Gastroesophageal sphincter (tissue), 4 donors: ENCODE measurements around the gene PLAU. TPM values are rescaled to one million over a fixed set of nuclear protein-coding genes. Genes with fewer than 3 reads are reported as not detected.
"Not testable (repeated sequence)": the region's sequence is repeated elsewhere in the genome, so short reads cannot be mapped to it uniquely, and the experiment has no call there.

ENCODE experiments used
- ATAC-seq: fragments of 150-250 bp; one replicate; pipeline ENCODE4 v1.9.1; 2016; ENCODE audit warnings: mild to moderate bottlenecking, moderate library complexity
- H3K27ac ChIP-seq, 4 donors: fragments of 200-600 bp; sonication (generic) in 3 of 4; 1 replicate in 3 of 4; 2 replicates in 1 of 4; pipeline ENCODE4 v1.5.1; 2016 to 2019
- H3K27me3 ChIP-seq: fragments of 200-600 bp; sonication (generic); one replicate; pipeline ENCODE4 v1.5.1; 2019
- H3K36me3 ChIP-seq, 2 donors: fragments of 200-600 bp; sonication (generic); one replicate each; pipeline ENCODE4 v1.5.1; 2019; ENCODE audit warnings: control low read depth in 1 of 2
- H3K4me1 ChIP-seq, 3 donors: fragments of 200-600 bp; sonication (generic); 1 replicate in 2 of 3; 2 replicates in 1 of 3; pipeline ENCODE4 v1.5.1; 2016 to 2019; ENCODE audit warnings: control low read depth in 2 of 3
- H3K4me3 ChIP-seq, 2 donors: fragments of 200-600 bp; sonication (generic); one replicate each; pipeline ENCODE4 v1.5.1; 2019; ENCODE audit warnings: mild to moderate bottlenecking in 1 of 2, moderate library complexity in 1 of 2
- H3K9me3 ChIP-seq, 3 donors: fragments of 200-600 bp; sonication (generic); one replicate each; pipeline ENCODE4 v1.5.1; 2017 to 2019; ENCODE audit warnings: control low read depth in 2 of 3
- CTCF ChIP-seq, 4 experiments: fragments of 200-600 bp in 2 of 4; fragments of 450-650 bp in 2 of 4; sonication (generic) in 1 of 4; IDR thresholded peaks; one replicate each; pipeline ENCODE4 v1.5.1; 2017 to 2019; ENCODE audit warnings: antibody characterized with exemption in 4 of 4, mild to moderate bottlenecking in 2 of 4, moderate library complexity in 2 of 4
- EP300 ChIP-seq: sonication (generic); formaldehyde crosslinking; IDR thresholded peaks from one replicate; pipeline ENCODE4 v1.6.1; 2017; ENCODE audit warnings: antibody characterized with exemption, mild to moderate bottlenecking
- POLR2A ChIP-seq, 2 donors: fragments of 450-650 bp; IDR thresholded peaks; one replicate each; pipeline ENCODE4 v1.6.1; 2017; ENCODE audit warnings: antibody characterized with exemption in 2 of 2, mild to moderate bottlenecking in 2 of 2, moderate library complexity in 1 of 2
- POLR2AphosphoS5 ChIP-seq: sonication (generic); formaldehyde crosslinking; IDR thresholded peaks from one replicate; pipeline ENCODE4 v1.6.1; 2017; ENCODE audit warnings: antibody characterized with exemption
- WGBS, 2 donors: methylation state at CpG; one replicate each; pipeline ENCODE4 v1.1.5; 2018; ENCODE audit warnings: low coverage in 1 of 2; 5-methylcytosine and 5-hydroxymethylcytosine counted together
- total RNA-seq, 4 donors: library from RNA; depleted of rRNA; stranded (reverse); fragments of >200 nt; gene quantifications; one replicate each; pipeline ENCODE4 v1.1.0, GENCODE V29; 2016

PLAU gene
- total RNA-seq, 4 donors from 2014 or later: 1.1 to 43.3 (median 8.3) TPM

DNA sequence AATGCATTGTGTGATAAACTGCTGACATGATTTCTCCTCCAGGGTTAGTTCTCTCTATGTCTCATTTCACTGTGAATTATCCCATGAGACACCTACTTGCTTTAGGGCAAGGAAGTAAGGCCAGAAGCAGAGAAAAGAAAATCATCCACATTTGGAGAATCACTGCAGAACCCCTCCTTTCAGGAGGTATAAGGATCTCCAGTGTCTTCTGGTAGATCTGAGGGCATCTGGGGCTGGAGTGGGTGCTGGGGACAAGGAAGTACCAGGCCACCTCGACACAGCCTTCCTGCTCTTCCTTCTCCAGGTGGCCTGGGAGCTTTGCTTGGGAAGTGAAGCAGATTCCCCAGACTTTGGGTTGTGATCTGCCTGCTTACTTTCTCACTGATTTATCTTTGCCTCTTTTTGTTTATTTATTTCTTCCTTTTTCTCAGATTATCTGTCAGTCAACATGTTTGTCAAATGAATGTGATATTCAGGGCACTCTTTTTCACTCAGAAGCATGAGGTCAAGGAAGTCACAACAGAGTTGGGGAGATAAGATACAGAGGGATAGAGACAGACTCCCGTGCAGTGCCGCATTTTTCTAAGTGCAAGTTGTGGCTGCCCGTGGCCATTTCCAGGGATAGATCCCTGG lies 24.2 kb upstream of the PLAU start:
- ATAC-seq: no peak
- TF ChIP-seq POLR2AphosphoS5: no peak
- no peak for TF ChIP-seq EP300
- no peak for TF ChIP-seq CTCF (IDR thresholded peaks at IDR 0.05)
- TF ChIP-seq POLR2A (IDR thresholded peaks at IDR 0.05): no peak
- Histone ChIP-seq H3K36me3 (no peaks in the 10 kb centered on the region), H3K4me3 (peak overlapping the region in 1 of 2 donors; percentile 13), H3K27me3 (no peaks in the 10 kb centered on the region), H3K4me1 (peaks cover 9 to 34% (median 30%) of the 10 kb centered on the region in 3 donors), H3K9me3 (no peaks in the 10 kb centered on the region), H3K27ac (peak overlapping the region; percentile 87 to 94 (median 88))
- whole genome bisulfite sequencing, 2 donors: 7 to 11% methylated on average over 4 of the region's 4 CpGs

DNA sequence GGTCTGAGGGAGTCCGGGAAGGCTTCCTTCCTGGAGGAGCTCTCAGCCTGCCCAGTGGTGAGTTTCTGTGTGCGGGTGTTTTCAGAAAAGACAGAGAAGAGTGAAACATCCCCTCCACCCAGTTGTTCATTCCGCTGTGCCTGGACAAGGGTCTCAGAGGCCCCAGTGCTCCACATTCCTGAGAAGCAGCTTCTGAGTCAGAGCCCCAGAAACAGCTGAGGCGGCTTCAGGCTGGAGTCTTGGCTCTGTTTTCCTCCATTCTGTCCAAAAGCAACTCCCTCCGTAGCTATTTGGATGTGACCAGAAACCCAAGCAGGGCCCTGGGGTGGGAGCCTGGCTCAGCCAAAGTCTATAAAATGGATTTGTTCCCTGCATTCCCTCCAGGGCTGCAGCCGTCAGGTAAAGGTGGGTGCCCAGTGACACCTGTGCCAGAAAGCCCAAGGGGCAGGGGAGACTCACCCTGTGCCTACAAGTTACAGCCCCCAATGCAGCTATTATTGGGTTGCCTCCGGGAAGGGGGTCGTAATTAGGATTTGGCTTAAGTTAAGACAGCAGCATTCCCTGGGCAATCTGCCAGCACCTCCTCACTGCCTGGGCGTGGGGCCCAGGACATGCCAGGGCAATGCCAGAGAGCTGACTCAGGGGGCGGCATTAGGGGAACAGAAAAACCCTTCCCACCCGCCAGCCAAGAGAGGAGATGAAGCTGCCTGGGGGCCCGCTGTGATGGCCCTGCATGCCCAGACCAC lies 23.5 kb upstream of the PLAU start:
- WGBS, 2 donors: 12% methylated on average over 4 to 5 of the region's 12 CpGs
- peaks cover 9 to 34% (median 30%) of the 10 kb centered on the region in 3 donors for H3K4me1 ChIP-seq
- no peaks in the 10 kb centered on the region for H3K36me3 ChIP-seq
- no peaks in the 10 kb centered on the region for H3K27me3 ChIP-seq
- H3K9me3 ChIP-seq: no peaks in the 10 kb centered on the region
- ATAC-seq: peak; percentile 79
- TF ChIP-seq POLR2AphosphoS5 (peak; percentile 90), CTCF (IDR thresholded peaks at IDR 0.05) (peak in 2 of 4 experiments; percentile 12 to 30), EP300 (no peak)
- peak overlapping the region in 1 of 2 donors; percentile 13 for H3K4me3 ChIP-seq
- H3K27ac ChIP-seq: peak overlapping the region; percentile 87 to 94 (median 88)

GRCh38 chr10:73888514-73888913 lies 22.4 kb upstream of the PLAU start:
- H3K27ac ChIP-seq: peak overlapping the region in 3 of 4 donors; percentile 87 to 94 (median 87)
- no peaks in the 10 kb centered on the region for H3K36me3 ChIP-seq
- no peaks in the 10 kb centered on the region for H3K27me3 ChIP-seq
- H3K9me3 ChIP-seq: no peaks in the 10 kb centered on the region
- H3K4me1 ChIP-seq: peaks cover 9 to 34% (median 30%) of the 10 kb centered on the region in 3 donors
- TF ChIP-seq EP300 (no peak), POLR2AphosphoS5 (no peak), POLR2A (IDR thresholded peaks at IDR 0.05) (no peak), CTCF (IDR thresholded peaks at IDR 0.05) (no peak)
- 47 to 57% methylated on average over 2 to 3 of the region's 5 CpGs for WGBS, 2 donors
- no peak overlapping the region for H3K4me3 ChIP-seq
- no peak for ATAC-seq

GRCh38 chr10:73889014-73889413 lies 21.9 kb upstream of the PLAU start:
- ATAC-seq: no peak
- Histone ChIP-seq H3K27me3 (no peaks in the 10 kb centered on the region), H3K36me3 (no peaks in the 10 kb centered on the region), H3K4me1 (peaks cover 9 to 34% (median 30%) of the 10 kb centered on the region in 3 donors), H3K9me3 (no peaks in the 10 kb centered on the region), H3K27ac (peak overlapping the region in 3 of 4 donors; percentile 87 to 94 (median 87)), H3K4me3 (no peak overlapping the region)
- no peak for TF ChIP-seq POLR2A (IDR thresholded peaks at IDR 0.05)
- no peak for TF ChIP-seq EP300
- TF ChIP-seq POLR2AphosphoS5: no peak
- no peak for TF ChIP-seq CTCF (IDR thresholded peaks at IDR 0.05)
- 59 to 74% methylated on average over 6 to 7 of the region's 7 CpGs for WGBS, 2 donors

- H3K27me3 ChIP-seq, H3K4me3 ChIP-seq, H3K36me3 ChIP-seq, H3K9me3 ChIP-seq, ATAC-seq: not testable (repeated sequence)
- H3K27ac ChIP-seq: peak overlapping the region in 2 of 4 donors; percentile 87
- 74 to 83% methylated on average over 1 to 3 of the region's 3 CpGs for WGBS, 2 donors
- peaks cover 9 to 34% (median 30%) of the 10 kb centered on the region in 3 donors for H3K4me1 ChIP-seq
Observed at GRCh38 chr10:73889416-73889815, 21.5 kb upstream of the PLAU start.
